ENCODE measurements around the gene WDTC1. TPM values are rescaled to one million over a fixed set of nuclear protein-coding genes. Genes with fewer than 3 reads are reported as not detected.

Gene WDTC1
- total and polyA plus RNA-seq, 2 of the 13 experiments (the other 11 are each of a cell fraction or from before 2014, with no cell fraction given) = 5.5 TPM

DNA sequence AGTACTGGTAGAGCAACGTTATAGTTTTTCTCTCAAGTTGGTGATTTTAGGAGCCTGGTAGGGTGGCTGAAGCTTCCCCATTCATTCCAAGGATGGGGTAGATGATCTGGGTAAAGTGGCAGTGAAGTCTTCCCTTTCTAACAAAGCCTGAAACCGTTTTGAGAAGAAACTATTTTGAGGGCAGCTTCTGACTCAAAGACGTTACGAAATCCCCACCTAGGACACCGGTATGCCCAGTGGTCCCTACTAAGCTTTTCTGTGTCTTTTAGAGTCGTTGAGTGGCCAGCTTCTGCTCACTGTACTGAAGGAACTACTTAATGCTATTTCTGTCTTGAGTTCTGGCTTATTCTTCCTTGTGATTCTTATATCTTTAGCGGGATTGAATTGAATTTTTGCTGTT is 1.4 kb downstream of the WDTC1 start:
- Histone ChIP-seq H3K27me3 (ENCODE audit: control insufficient read depth in 1 of 2, insufficient read depth in 2 of 2, low read length in 2 of 2) (no peaks in the 10 kb centered on the region), H3K4me1 (ENCODE audit: insufficient read depth, low read length) (peaks cover 20% of the 10 kb centered on the region), H3K4me2 (ENCODE audit: low read depth, low read length) (peak overlapping the region; percentile 86), H3K27ac (ENCODE audit: extremely low read length, insufficient read depth, low read length) (no peak overlapping the region), H3K36me3 (replicated peaks in 1 of 2; ENCODE audit: control insufficient read depth in 1 of 2, insufficient read depth in 2 of 2, low read length in 2 of 2) (no peaks in the 10 kb centered on the region), H2AFZ (ENCODE audit: low read length) (no peak overlapping the region), H3K4me3 (replicated peaks in 1 of 3; ENCODE audit: insufficient read depth in 1 of 3, low read depth in 2 of 3, low read length in 3 of 3) (peak overlapping the region; percentile 51 to 85 (median 77)), H3K9me3 (ENCODE audit: low read length) (no peaks in the 10 kb centered on the region), H3K9ac (ENCODE audit: insufficient read depth, low read depth, low read length) (peak overlapping the region; percentile 59; the same call in 1 of the 2 replicates), H3K79me2 (ENCODE audit: insufficient read depth, low read length) (peaks cover 11% of the 10 kb centered on the region), H4K20me1 (ENCODE audit: insufficient read depth, low read length) (no peaks in the 10 kb centered on the region)
- no TSS peak for BruUV-seq (replicated peaks)
- WGBS (ENCODE audit: low lambda C conversion rate) = 26% methylated on average over 7 of the region's 7 CpGs
- intact Hi-C loops (cut with micrococcal nuclease; ENCODE audit: unreplicated experiment) (loop anchor here (1.0 kb wide), 1 partner anchor 134 kb away; no protein-coding TSS in a partner anchor), in situ Hi-C loops (cut with HindIII; ENCODE audit: extremely low pct_ligation_motif_present, low pct_unique_long_range_greater_than_20kb) (no loop called here)
- DNase-seq (ENCODE audit: low spot score) (no peak), FAIRE-seq (peak; percentile 26), ATAC-seq (no peak)
- ChIA-PET CTCF (ENCODE audit: low intra/inter-chr PET ratio, low total read pairs) (no interaction called here), POLR2A (no interaction called here)
- TF ChIP-seq HMGA1 (CRISPR knock-in tag; conservative IDR thresholded peaks at IDR 0.05) (no peak), CEBPB (IDR thresholded peaks at IDR 0.05; ENCODE audit: borderline replicate concordance, low read depth, low read length) (peak; percentile 54; the same call in 1 of the 2 replicates)

- no peak overlapping the region for H3K4me3 ChIP-seq (replicated peaks in 1 of 3; ENCODE audit: insufficient read depth in 1 of 3, low read depth in 2 of 3, low read length in 3 of 3)
- ChIA-PET POLR2A (no interaction called here), CTCF (ENCODE audit: low intra/inter-chr PET ratio, low total read pairs) (no interaction called here)
- H3K27me3 ChIP-seq (ENCODE audit: control insufficient read depth in 1 of 2, insufficient read depth in 2 of 2, low read length in 2 of 2) = no peaks in the 10 kb centered on the region
- intact Hi-C loops (cut with micrococcal nuclease; ENCODE audit: unreplicated experiment) = no loop called here
- FAIRE-seq = no peak
- DNase-seq (ENCODE audit: low spot score) = no peak
- H3K9ac ChIP-seq (ENCODE audit: insufficient read depth, low read depth, low read length) = no peak overlapping the region
- no peak overlapping the region for H3K4me2 ChIP-seq (ENCODE audit: low read depth, low read length)
- no peak overlapping the region for H2AFZ ChIP-seq (ENCODE audit: low read length)
- no peaks in the 10 kb centered on the region for H3K9me3 ChIP-seq (ENCODE audit: low read length)
- no peaks in the 10 kb centered on the region for H4K20me1 ChIP-seq (ENCODE audit: insufficient read depth, low read length)
- H3K79me2 ChIP-seq (ENCODE audit: insufficient read depth, low read length) = peaks cover 11% of the 10 kb centered on the region
- no peak overlapping the region for H3K27ac ChIP-seq (ENCODE audit: extremely low read length, insufficient read depth, low read length)
- BruUV-seq (replicated peaks) = no TSS peak
- peaks cover 20% of the 10 kb centered on the region for H3K4me1 ChIP-seq (ENCODE audit: insufficient read depth, low read length)
- in situ Hi-C loops (cut with HindIII; ENCODE audit: extremely low pct_ligation_motif_present, low pct_unique_long_range_greater_than_20kb) = no loop called here
- no peak for ATAC-seq
- TF ChIP-seq ZNF883 (CRISPR knock-in tag; IDR thresholded peaks at IDR 0.05; ENCODE audit: not compliant biosample characterization) (no peak), MAFF (IDR thresholded peaks at IDR 0.05; ENCODE audit: low read depth, low read length) (peak; percentile 74), HMG20B (CRISPR knock-in tag; conservative IDR thresholded peaks at IDR 0.05) (no peak), CHCHD3 (CRISPR knock-in tag; IDR thresholded peaks at IDR 0.05) (no peak), CBFB (CRISPR knock-in tag; IDR thresholded peaks at IDR 0.05) (no peak), MAFK (conservative IDR thresholded peaks at IDR 0.05 in 1 of 2, IDR thresholded peaks at IDR 0.05 in 1 of 2; ENCODE audit: low read length in 2 of 2) (peak; percentile 67 to 78), MXD3 (CRISPR knock-in tag; IDR thresholded peaks at IDR 0.05) (no peak), KDM3A (CRISPR knock-in tag; IDR thresholded peaks at IDR 0.05; ENCODE audit: low read depth) (no peak)
- WGBS (ENCODE audit: low lambda C conversion rate) = 91% methylated on average over 4 of the region's 4 CpGs
- H3K36me3 ChIP-seq (replicated peaks in 1 of 2; ENCODE audit: control insufficient read depth in 1 of 2, insufficient read depth in 2 of 2, low read length in 2 of 2) = no peaks in the 10 kb centered on the region
Measured at GRCh38 chr1:27237112-27237511, 2.7 kb downstream of the WDTC1 start.
